Putamen (tissue), 1 donor: Measurements from ENCODE around the gene UBR4.

Experiments
- DNase-seq: peaks from one replicate; pipeline ENCODE4 v3.0.0-alpha.2; 2016; ENCODE audit warnings: low spot score

The UBR4 gene

GRCh38 chr1:19091196-19091953 lies 118.7 kb downstream of the UBR4 start:
- no peak for DNase-seq

- DNase-seq, result no peak
These were observed 120.5 kb downstream of the UBR4 start for GRCh38 chr1:19089524-19089923.

- no peak for DNase-seq
These were observed 121.2 kb downstream of the UBR4 start for GRCh38 chr1:19088717-19089442.

GRCh38 chr1:19087737-19088594 lies 122.1 kb downstream of the UBR4 start:
- DNase-seq, result no peak

- no peak for DNase-seq
These were observed 122.9 kb downstream of the UBR4 start for GRCh38 chr1:19087017-19087736.

GRCh38 chr1:19086176-19086875 lies 123.7 kb downstream of the UBR4 start:
- DNase-seq, result no peak

- DNase-seq, result no peak
These were observed 125.8 kb downstream of the UBR4 start for GRCh38 chr1:19084206-19084738.

GRCh38 chr1:19083081-19083480 lies 127.0 kb downstream of the UBR4 start:
- DNase-seq, result no peak

GRCh38 chr1:19081218-19081893 lies 128.7 kb downstream of the UBR4 start:
- peak; percentile 46 for DNase-seq

- DNase-seq, result no peak
These were observed 129.3 kb downstream of the UBR4 start for GRCh38 chr1:19080721-19081120.

- DNase-seq, result peak; percentile 34
These were observed 130.3 kb downstream of the UBR4 start for GRCh38 chr1:19079541-19080472.

- no peak for DNase-seq
These were observed 131.5 kb downstream of the UBR4 start for GRCh38 chr1:19078536-19078935.

GRCh38 chr1:19076841-19077616 lies 133.0 kb downstream of the UBR4 start:
- DNase-seq, result no peak

- DNase-seq, result no peak
These were observed 135.0 kb downstream of the UBR4 start for GRCh38 chr1:19074902-19075721.

- no peak for DNase-seq
These were observed 135.6 kb downstream of the UBR4 start for GRCh38 chr1:19074361-19074901.

GRCh38 chr1:19073311-19074186 lies 136.5 kb downstream of the UBR4 start:
- no peak for DNase-seq
